ENCODE measurements around the gene SH2D4B. TPM values are rescaled to one million over a fixed set of nuclear protein-coding genes. Genes with fewer than 3 reads are reported as not detected.

Gene SH2D4B
- total and polyA plus RNA-seq, 2 donors = 0.09 to 0.18 TPM

DNA sequence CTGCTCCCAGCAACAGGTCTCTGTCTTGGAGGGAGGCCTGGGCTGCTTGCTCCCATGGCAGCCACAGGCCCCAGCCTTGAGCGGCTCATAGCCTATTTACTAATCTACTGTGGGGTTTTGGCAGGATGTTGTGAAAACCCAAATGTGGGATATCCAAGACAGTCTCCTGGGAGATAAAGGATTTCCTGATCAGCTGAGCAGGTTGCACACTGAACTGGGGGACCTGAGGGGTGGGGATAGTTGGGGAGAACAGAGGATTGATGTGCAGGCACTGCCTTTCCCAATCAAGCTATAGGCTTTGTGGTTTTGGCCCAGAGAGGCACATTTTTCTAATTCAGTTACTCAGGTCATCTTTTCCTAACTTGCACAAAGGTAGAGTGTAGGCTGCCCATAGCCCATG lies 92.6 kb downstream of the SH2D4B start:
- 98% methylated on average over 1 of the region's 1 CpG for WGBS
- Histone ChIP-seq H3K4me3 (ENCODE audit: low read length in 2 of 2) (no peak overlapping the region), H3K4me1 (ENCODE audit: control insufficient read depth in 2 of 2, insufficient read depth in 2 of 2, low read length in 2 of 2) (no peaks in the 10 kb centered on the region), H3K27ac (ENCODE audit: low read depth in 1 of 2, low read length in 1 of 2) (no peak overlapping the region), H3K36me3 (ENCODE audit: control insufficient read depth in 2 of 2, insufficient read depth in 2 of 2, low read length in 1 of 2) (no peaks in the 10 kb centered on the region), H3K27me3 (ENCODE audit: control insufficient read depth in 2 of 2, insufficient read depth in 1 of 2, low read length in 1 of 2) (no peaks in the 10 kb centered on the region), H3K9me3 (ENCODE audit: control insufficient read depth in 2 of 2, insufficient read depth in 1 of 2, low read length in 1 of 2) (no peaks in the 10 kb centered on the region)
- no peak for DNase-seq (ENCODE audit: low read depth in 6 of 9, low spot score in 9 of 9)

GRCh38 chr10:80632742-80633141 lies 95.0 kb downstream of the SH2D4B start:
- no peaks in the 10 kb centered on the region for H3K4me1 ChIP-seq (ENCODE audit: control insufficient read depth in 2 of 2, insufficient read depth in 2 of 2, low read length in 2 of 2)
- H3K27ac ChIP-seq (ENCODE audit: low read depth in 1 of 2, low read length in 1 of 2) = no peak overlapping the region
- H3K27me3 ChIP-seq (ENCODE audit: control insufficient read depth in 2 of 2, insufficient read depth in 1 of 2, low read length in 1 of 2) = no peaks in the 10 kb centered on the region
- no peaks in the 10 kb centered on the region for H3K36me3 ChIP-seq (ENCODE audit: control insufficient read depth in 2 of 2, insufficient read depth in 2 of 2, low read length in 1 of 2)
- H3K4me3 ChIP-seq (ENCODE audit: low read length in 2 of 2) = no peak overlapping the region
- 96% methylated on average over 7 of the region's 7 CpGs for WGBS
- no peak for DNase-seq (ENCODE audit: low read depth in 6 of 9, low spot score in 9 of 9)
- no peaks in the 10 kb centered on the region for H3K9me3 ChIP-seq (ENCODE audit: control insufficient read depth in 2 of 2, insufficient read depth in 1 of 2, low read length in 1 of 2)

DNA sequence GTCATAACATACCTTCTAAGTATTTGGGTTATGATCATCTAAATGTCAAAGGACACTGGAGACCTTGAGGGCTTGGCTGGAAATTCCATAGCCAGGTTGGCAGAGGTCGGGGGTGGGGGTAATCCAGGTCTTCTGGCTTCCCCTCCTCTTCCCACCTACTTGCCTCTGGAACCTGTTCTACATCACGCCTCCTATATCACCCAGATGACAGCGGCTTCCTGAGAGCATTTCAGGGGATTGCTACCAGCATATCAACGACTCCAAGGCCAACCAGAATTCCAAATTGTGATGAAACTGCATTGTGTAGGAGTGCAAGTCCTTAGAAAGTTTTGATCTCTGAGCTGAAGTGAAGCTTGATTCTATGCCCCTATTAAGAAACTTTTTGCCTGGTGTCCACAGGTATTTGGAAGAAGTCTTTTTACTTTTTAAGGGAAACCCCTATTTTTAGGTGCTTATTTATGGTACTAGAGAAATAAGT lies 95.7 kb downstream of the SH2D4B start:
- no peaks in the 10 kb centered on the region for H3K9me3 ChIP-seq (ENCODE audit: control insufficient read depth in 2 of 2, insufficient read depth in 1 of 2, low read length in 1 of 2)
- H3K27ac ChIP-seq (ENCODE audit: low read depth in 1 of 2, low read length in 1 of 2) = no peak overlapping the region

DNA sequence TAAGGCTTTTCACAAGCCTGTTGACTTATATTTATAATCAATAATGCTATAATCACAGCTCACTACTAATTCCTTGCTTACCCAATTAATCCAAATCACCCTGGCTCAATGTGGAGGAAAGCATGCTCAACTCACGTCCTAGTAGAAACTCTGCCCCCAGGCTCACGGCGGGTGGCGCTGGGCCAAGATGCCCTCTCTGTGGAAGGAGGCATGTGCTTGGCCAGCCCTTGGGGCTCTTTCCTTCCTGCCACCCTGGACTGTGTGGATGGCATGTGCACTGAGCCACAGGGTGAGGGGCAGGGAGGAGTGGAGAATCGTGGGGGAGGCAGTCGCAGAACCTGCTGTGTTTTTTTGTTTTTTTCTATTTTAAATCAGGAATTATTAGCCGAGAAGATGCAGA lies 96.2 kb downstream of the SH2D4B start:
- Histone ChIP-seq H3K36me3 (ENCODE audit: control insufficient read depth in 2 of 2, insufficient read depth in 2 of 2, low read length in 1 of 2) (no peaks in the 10 kb centered on the region), H3K9me3 (ENCODE audit: control insufficient read depth in 2 of 2, insufficient read depth in 1 of 2, low read length in 1 of 2) (no peaks in the 10 kb centered on the region), H3K4me3 (ENCODE audit: low read length in 2 of 2) (no peak overlapping the region), H3K4me1 (ENCODE audit: control insufficient read depth in 2 of 2, insufficient read depth in 2 of 2, low read length in 2 of 2) (no peaks in the 10 kb centered on the region), H3K27ac (ENCODE audit: low read depth in 1 of 2, low read length in 1 of 2) (no peak overlapping the region), H3K27me3 (ENCODE audit: control insufficient read depth in 2 of 2, insufficient read depth in 1 of 2, low read length in 1 of 2) (no peaks in the 10 kb centered on the region)
- 96% methylated on average over 7 of the region's 7 CpGs for WGBS
- no peak for DNase-seq (ENCODE audit: low read depth in 6 of 9, low spot score in 9 of 9)

More for the DNA sequence above, 95.7 kb downstream of the SH2D4B start:
- no peak for DNase-seq (ENCODE audit: low read depth in 6 of 9, low spot score in 9 of 9)
- Histone ChIP-seq H3K4me1 (ENCODE audit: control insufficient read depth in 2 of 2, insufficient read depth in 2 of 2, low read length in 2 of 2) (no peaks in the 10 kb centered on the region), H3K4me3 (ENCODE audit: low read length in 2 of 2) (no peak overlapping the region), H3K27me3 (ENCODE audit: control insufficient read depth in 2 of 2, insufficient read depth in 1 of 2, low read length in 1 of 2) (no peaks in the 10 kb centered on the region), H3K36me3 (ENCODE audit: control insufficient read depth in 2 of 2, insufficient read depth in 2 of 2, low read length in 1 of 2) (no peaks in the 10 kb centered on the region)
- WGBS = 79% methylated on average over 4 of the region's 4 CpGs

DNA sequence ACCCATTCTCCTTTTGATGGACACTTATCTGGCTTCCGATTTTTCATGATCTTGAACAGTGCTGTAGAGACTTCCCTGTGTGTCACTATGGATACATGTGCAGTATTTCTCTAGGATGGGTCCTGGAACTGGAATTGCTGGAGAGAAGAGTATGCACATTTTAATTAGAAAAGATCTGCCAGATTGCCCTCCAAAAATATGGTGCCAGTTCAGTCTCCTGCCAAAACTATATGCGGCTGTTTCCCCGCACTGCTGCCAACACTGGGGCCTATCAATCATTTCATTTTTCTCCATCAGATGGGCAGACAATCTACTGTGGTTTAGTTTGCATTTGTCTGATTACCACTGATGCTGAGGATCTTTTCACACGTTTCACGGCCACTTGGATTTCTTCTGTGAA lies 105.0 kb downstream of the SH2D4B start:
- no peak overlapping the region for H3K27ac ChIP-seq (ENCODE audit: low read depth in 1 of 2, low read length in 1 of 2)
- 94% methylated on average over 5 of the region's 5 CpGs for WGBS

DNA sequence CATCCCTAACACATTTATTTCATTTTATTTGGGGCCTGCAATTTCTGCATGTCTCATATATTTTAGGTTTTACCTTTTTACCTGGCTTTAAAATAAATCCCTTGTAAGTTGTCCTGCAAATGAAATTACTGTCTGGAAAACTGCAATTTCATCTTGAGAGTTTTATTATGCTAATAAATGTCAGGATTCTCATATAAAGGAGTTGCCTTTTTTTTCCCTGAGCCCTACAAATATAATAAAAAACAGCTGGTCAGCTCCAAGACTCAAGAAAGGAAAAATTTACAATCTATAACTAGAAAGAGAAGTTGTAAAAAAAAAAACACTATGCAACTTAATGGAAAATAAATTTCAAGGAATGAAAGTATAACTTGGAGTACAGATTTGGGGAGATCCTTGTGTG lies 108.7 kb downstream of the SH2D4B start:
- Histone ChIP-seq H3K36me3 (ENCODE audit: control insufficient read depth in 2 of 2, insufficient read depth in 2 of 2, low read length in 1 of 2) (no peaks in the 10 kb centered on the region), H3K27ac (ENCODE audit: low read depth in 1 of 2, low read length in 1 of 2) (no peak overlapping the region), H3K4me3 (ENCODE audit: low read length in 2 of 2) (no peak overlapping the region), H3K27me3 (ENCODE audit: control insufficient read depth in 2 of 2, insufficient read depth in 1 of 2, low read length in 1 of 2) (no peaks in the 10 kb centered on the region), H3K4me1 (ENCODE audit: control insufficient read depth in 2 of 2, insufficient read depth in 2 of 2, low read length in 2 of 2) (no peaks in the 10 kb centered on the region), H3K9me3 (ENCODE audit: control insufficient read depth in 2 of 2, insufficient read depth in 1 of 2, low read length in 1 of 2) (no peaks in the 10 kb centered on the region)
- DNase-seq (ENCODE audit: low read depth in 6 of 9, low spot score in 9 of 9) = no peak

More for the DNA sequence above, 105.0 kb downstream of the SH2D4B start:
- no peak for DNase-seq (ENCODE audit: low read depth in 6 of 9, low spot score in 9 of 9)
- H3K4me3 ChIP-seq (ENCODE audit: low read length in 2 of 2) = no peak overlapping the region
- H3K27me3 ChIP-seq (ENCODE audit: control insufficient read depth in 2 of 2, insufficient read depth in 1 of 2, low read length in 1 of 2) = no peaks in the 10 kb centered on the region
- H3K9me3 ChIP-seq (ENCODE audit: control insufficient read depth in 2 of 2, insufficient read depth in 1 of 2, low read length in 1 of 2) = no peaks in the 10 kb centered on the region
- H3K4me1 ChIP-seq (ENCODE audit: control insufficient read depth in 2 of 2, insufficient read depth in 2 of 2, low read length in 2 of 2) = no peaks in the 10 kb centered on the region
- no peaks in the 10 kb centered on the region for H3K36me3 ChIP-seq (ENCODE audit: control insufficient read depth in 2 of 2, insufficient read depth in 2 of 2, low read length in 1 of 2)

- no peak for DNase-seq (ENCODE audit: low read depth in 6 of 9, low spot score in 9 of 9)
- Histone ChIP-seq H3K27me3 (ENCODE audit: control insufficient read depth in 2 of 2, insufficient read depth in 1 of 2, low read length in 1 of 2) (no peaks in the 10 kb centered on the region), H3K4me3 (ENCODE audit: low read length in 2 of 2) (no peak overlapping the region), H3K9me3 (ENCODE audit: control insufficient read depth in 2 of 2, insufficient read depth in 1 of 2, low read length in 1 of 2) (no peaks in the 10 kb centered on the region), H3K27ac (ENCODE audit: low read depth in 1 of 2, low read length in 1 of 2) (no peak overlapping the region), H3K36me3 (ENCODE audit: control insufficient read depth in 2 of 2, insufficient read depth in 2 of 2, low read length in 1 of 2) (no peaks in the 10 kb centered on the region), H3K4me1 (ENCODE audit: control insufficient read depth in 2 of 2, insufficient read depth in 2 of 2, low read length in 2 of 2) (no peaks in the 10 kb centered on the region)
- whole genome bisulfite sequencing = 95% methylated on average over 7 of the region's 7 CpGs
Measured at GRCh38 chr10:80647173-80647833, 109.6 kb downstream of the SH2D4B start.

GRCh38 chr10:80648106-80648505 lies 110.4 kb downstream of the SH2D4B start:
- Histone ChIP-seq H3K27me3 (ENCODE audit: control insufficient read depth in 2 of 2, insufficient read depth in 1 of 2, low read length in 1 of 2) (no peaks in the 10 kb centered on the region), H3K9me3 (ENCODE audit: control insufficient read depth in 2 of 2, insufficient read depth in 1 of 2, low read length in 1 of 2) (no peaks in the 10 kb centered on the region), H3K27ac (ENCODE audit: low read depth in 1 of 2, low read length in 1 of 2) (no peak overlapping the region), H3K36me3 (ENCODE audit: control insufficient read depth in 2 of 2, insufficient read depth in 2 of 2, low read length in 1 of 2) (no peaks in the 10 kb centered on the region), H3K4me1 (ENCODE audit: control insufficient read depth in 2 of 2, insufficient read depth in 2 of 2, low read length in 2 of 2) (no peaks in the 10 kb centered on the region), H3K4me3 (ENCODE audit: low read length in 2 of 2) (no peak overlapping the region)
- no peak for DNase-seq (ENCODE audit: low read depth in 6 of 9, low spot score in 9 of 9)
- 89% methylated on average over 5 of the region's 5 CpGs for WGBS

DNA sequence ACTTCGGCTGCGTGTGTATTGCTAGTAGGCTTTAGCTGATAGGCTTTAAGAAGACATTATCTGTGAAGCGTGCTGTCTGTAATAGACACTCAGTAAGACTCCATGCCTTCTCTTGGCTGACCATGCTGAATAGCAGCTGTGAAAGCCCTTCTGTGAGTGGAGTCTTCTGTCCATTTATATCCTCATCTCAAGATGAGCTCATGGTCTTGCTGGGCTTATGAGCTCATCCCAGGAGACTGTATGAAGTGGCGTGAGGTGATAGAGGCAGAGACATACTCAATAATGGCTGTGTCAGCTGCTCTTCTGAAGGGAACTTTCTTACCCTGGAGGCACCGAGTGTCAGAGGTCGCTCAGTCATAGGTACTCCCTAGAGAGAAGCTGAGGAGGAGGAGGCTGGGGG lies 111.5 kb downstream of the SH2D4B start:
- H3K27ac ChIP-seq (ENCODE audit: low read depth in 1 of 2, low read length in 1 of 2) = no peak overlapping the region
- no peak overlapping the region for H3K4me3 ChIP-seq (ENCODE audit: low read length in 2 of 2)
- H3K27me3 ChIP-seq (ENCODE audit: control insufficient read depth in 2 of 2, insufficient read depth in 1 of 2, low read length in 1 of 2) = no peaks in the 10 kb centered on the region
- H3K4me1 ChIP-seq (ENCODE audit: control insufficient read depth in 2 of 2, insufficient read depth in 2 of 2, low read length in 2 of 2) = no peaks in the 10 kb centered on the region
- no peak for DNase-seq (ENCODE audit: low read depth in 6 of 9, low spot score in 9 of 9)
- WGBS = 96% methylated on average over 6 of the region's 6 CpGs
- no peaks in the 10 kb centered on the region for H3K9me3 ChIP-seq (ENCODE audit: control insufficient read depth in 2 of 2, insufficient read depth in 1 of 2, low read length in 1 of 2)
- no peaks in the 10 kb centered on the region for H3K36me3 ChIP-seq (ENCODE audit: control insufficient read depth in 2 of 2, insufficient read depth in 2 of 2, low read length in 1 of 2)

Measured in thymus (tissue), 11 donors.